Measurements from ENCODE around the gene PPP1R15A.
"Not testable (repeated sequence)": the region's sequence is repeated elsewhere in the genome, so short reads cannot be mapped to it uniquely, and the experiment has no call there.

The PPP1R15A gene

GRCh38 chr19:48881741-48882657 is 9.8 kb downstream of the PPP1R15A start:
- DNase-seq: no peak

GRCh38 chr19:48883726-48884125 is 11.5 kb downstream of the PPP1R15A start:
- DNase-seq: no peak

- no peak for DNase-seq
Observed at GRCh38 chr19:48887861-48888612, 15.8 kb downstream of the PPP1R15A start.

GRCh38 chr19:48889496-48889895 is 17.3 kb downstream of the PPP1R15A start:
- not testable (repeated sequence) for DNase-seq

- no peak for DNase-seq
Observed at GRCh38 chr19:48890551-48890950, 18.3 kb downstream of the PPP1R15A start.

- DNase-seq: no peak
Observed at GRCh38 chr19:48895226-48895625, 23.0 kb downstream of the PPP1R15A start.

GRCh38 chr19:48896191-48896720 is 24.0 kb downstream of the PPP1R15A start:
- DNase-seq: no peak

- DNase-seq: no peak
Observed at GRCh38 chr19:48897181-48897580, 25.0 kb downstream of the PPP1R15A start.

- DNase-seq: not testable (repeated sequence)
Observed at GRCh38 chr19:48899386-48899749, 27.1 kb downstream of the PPP1R15A start.

GRCh38 chr19:48899781-48900476 is 27.7 kb downstream of the PPP1R15A start, which contains the start of gene NUCB1:
Gene NUCB1 (plus strand): TSS chr19:48900312. CDS start chr19:48900797, 485 bp downstream.
- peak; percentile 98 for DNase-seq

- DNase-seq: no peak
Observed at GRCh38 chr19:48900477-48901406, 28.5 kb downstream of the PPP1R15A start.

GRCh38 chr19:48902291-48902690 is 30.1 kb downstream of the PPP1R15A start:
- DNase-seq: not testable (repeated sequence)

GRCh38 chr19:48903788-48904187 is 31.6 kb downstream of the PPP1R15A start:
- DNase-seq: not testable (repeated sequence)

- no peak for DNase-seq
Observed at GRCh38 chr19:48905664-48906063, 33.4 kb downstream of the PPP1R15A start.

GRCh38 chr19:48906324-48906723 is 34.1 kb downstream of the PPP1R15A start:
- no peak for DNase-seq

- DNase-seq: no peak
Observed at GRCh38 chr19:48907671-48908070, 35.5 kb downstream of the PPP1R15A start.

GRCh38 chr19:48909424-48910077 is 37.3 kb downstream of the PPP1R15A start:
- not testable (repeated sequence) for DNase-seq

- no peak for DNase-seq
Observed at GRCh38 chr19:48910803-48911202, 38.6 kb downstream of the PPP1R15A start.

- no peak for DNase-seq
Observed at GRCh38 chr19:48913114-48913889, 41.1 kb downstream of the PPP1R15A start.

GRCh38 chr19:48914181-48914580 is 42.0 kb downstream of the PPP1R15A start:
- DNase-seq: no peak

Data from NCI-H446 treated with DMSO at 0.1 percent for 48 hours (cell line).